ENCODE results near the gene PIGQ. TPM values are rescaled to one million over a fixed set of nuclear protein-coding genes. Genes with fewer than 3 reads are reported as not detected.

PIGQ gene
- total RNA-seq, 4 donors from 2014 or later = 15.9 to 24.0 (median 20.4) TPM

DNA sequence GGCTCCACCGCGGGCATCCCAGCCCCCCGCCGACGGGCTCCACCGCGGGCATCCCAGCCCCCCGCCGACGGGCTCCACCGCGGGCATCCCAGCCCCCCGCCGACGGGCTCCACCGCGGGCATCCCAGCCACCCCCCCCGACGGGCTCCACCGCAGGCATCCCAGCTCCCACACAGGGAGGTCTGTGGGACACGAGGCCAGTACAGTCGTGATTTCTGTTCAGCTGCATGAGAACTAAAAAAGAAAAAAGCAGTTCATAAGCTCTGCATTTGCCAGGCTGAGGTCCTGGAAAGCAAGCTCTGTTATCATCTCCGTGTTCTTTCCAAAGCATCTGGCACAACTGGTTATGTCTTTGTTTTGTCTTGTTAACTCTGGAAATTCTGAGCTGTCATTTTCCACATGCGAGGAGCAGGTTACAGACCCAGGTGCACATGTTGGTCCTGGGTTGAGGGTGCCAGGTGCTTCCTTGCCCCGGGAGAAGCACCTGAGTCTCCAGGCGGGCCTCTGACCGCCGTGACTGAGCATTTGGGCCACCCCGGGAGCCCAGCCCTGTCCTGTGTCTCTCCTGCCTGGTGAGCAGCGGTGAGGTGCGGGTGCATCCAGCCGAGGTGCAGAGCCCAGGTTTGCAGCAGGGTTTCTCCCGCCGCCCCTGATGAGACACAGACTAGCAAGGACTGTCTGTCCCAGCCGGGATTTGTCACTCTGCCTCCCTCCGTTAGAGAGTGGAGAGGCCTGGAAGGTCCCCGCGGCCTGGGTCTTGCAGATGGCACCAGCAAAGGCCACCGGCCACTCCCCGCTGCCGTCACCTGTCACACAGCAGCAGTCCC, 51.1 kb downstream of the PIGQ start:
- no peak for DNase-seq
- 26 to 35% methylated on average over 2 to 7 of the region's 41 CpGs for WGBS, 2 donors
- Histone ChIP-seq H3K4me1 (peaks cover 7 to 41% (median 9%) of the 10 kb centered on the region in 3 donors), H3K27me3 (no peaks in the 10 kb centered on the region), H3K36me3 (peaks cover 0 to 33% (median 0%) of the 10 kb centered on the region in 3 donors), H3K9me3 (no peaks in the 10 kb centered on the region), H3K4me3 (no peak overlapping the region), H3K27ac (no peak overlapping the region)
- intact Hi-C loops (cut with DNase I) = no loop called here
- TF ChIP-seq POLR2A (IDR thresholded peaks at IDR 0.05) = no peak

DNA sequence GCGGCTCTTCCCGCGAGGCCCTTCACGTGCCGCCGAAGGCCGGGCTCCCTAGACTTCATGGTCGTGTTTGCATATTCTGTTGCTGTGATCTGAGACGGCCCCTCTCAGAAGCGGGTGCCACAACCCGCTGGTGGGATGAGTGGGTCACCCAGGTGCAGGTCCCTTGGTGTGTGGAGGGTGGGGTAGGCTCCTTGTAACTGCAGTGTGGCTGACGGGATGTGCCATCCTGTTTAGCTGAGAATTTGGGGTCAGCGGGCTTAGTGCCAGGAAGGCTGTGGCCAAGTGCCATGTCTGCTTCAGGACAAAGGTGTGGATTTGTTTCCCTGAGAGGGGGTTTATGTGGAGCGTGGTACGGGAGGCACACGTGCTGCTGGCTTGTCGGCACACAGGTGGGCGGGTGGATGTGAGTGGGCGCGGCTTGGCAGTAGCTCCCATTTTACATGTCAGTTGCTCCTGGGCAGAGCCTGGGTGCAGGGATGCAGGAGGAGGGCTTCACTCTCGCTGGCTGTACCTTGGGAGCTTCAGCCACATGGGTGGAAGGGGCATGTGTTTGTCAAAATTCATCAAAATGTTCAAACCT, 51.8 kb downstream of the PIGQ start:
- DNase-seq = no peak
- no peak for TF ChIP-seq POLR2A (IDR thresholded peaks at IDR 0.05)
- TF ChIP-seq, protein P1, sequence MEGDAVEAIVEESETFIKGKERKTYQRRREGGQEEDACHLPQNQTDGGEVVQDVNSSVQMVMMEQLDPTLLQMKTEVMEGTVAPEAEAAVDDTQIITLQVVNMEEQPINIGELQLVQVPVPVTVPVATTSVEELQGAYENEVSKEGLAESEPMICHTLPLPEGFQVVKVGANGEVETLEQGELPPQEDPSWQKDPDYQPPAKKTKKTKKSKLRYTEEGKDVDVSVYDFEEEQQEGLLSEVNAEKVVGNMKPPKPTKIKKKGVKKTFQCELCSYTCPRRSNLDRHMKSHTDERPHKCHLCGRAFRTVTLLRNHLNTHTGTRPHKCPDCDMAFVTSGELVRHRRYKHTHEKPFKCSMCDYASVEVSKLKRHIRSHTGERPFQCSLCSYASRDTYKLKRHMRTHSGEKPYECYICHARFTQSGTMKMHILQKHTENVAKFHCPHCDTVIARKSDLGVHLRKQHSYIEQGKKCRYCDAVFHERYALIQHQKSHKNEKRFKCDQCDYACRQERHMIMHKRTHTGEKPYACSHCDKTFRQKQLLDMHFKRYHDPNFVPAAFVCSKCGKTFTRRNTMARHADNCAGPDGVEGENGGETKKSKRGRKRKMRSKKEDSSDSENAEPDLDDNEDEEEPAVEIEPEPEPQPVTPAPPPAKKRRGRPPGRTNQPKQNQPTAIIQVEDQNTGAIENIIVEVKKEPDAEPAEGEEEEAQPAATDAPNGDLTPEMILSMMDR (IDR thresholded peaks at IDR 0.05) = no peak

DNA sequence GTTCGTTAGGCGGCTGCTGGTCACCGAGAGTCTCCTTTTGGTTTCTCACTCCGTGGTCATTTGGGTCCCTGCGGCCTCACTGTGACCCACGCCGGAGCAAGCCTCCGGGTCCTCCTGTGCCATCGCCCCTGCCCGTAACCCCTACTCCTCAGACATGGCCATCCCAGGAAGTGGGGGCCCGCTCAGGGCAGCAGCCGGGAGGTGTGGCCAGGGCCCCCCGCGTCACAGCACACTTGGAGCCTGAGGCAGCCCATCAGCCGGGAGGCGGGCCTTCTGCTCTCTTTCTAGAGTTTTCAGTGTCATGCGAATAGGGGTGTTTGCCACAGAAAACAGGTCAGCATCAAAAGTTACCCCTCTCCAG, 53.1 kb downstream of the PIGQ start:
- TF ChIP-seq POLR2A (IDR thresholded peaks at IDR 0.05) = no peak
- TF ChIP-seq, protein P1 (IDR thresholded peaks at IDR 0.05) = no peak
- peaks cover under 1 to 41% (median 6%) of the 10 kb centered on the region in 3 donors for H3K36me3 ChIP-seq
- intact Hi-C loops (cut with DNase I) = no loop called here
- peak overlapping the region in 2 of 4 donors; percentile 45 to 73 for H3K27ac ChIP-seq
- H3K4me1 ChIP-seq = peaks cover 15 to 58% (median 18%) of the 10 kb centered on the region in 3 donors
- H3K4me3 ChIP-seq = no peak overlapping the region
- WGBS, 2 donors = 75 to 90% methylated on average over 8 to 10 of the region's 17 CpGs
- no peaks in the 10 kb centered on the region for H3K9me3 ChIP-seq
- DNase-seq = no peak
- H3K27me3 ChIP-seq = no peaks in the 10 kb centered on the region

More for the DNA sequence above, 51.8 kb downstream of the PIGQ start:
- intact Hi-C loops (cut with DNase I) = no loop called here
- H3K27me3 ChIP-seq = no peaks in the 10 kb centered on the region
- no peaks in the 10 kb centered on the region for H3K9me3 ChIP-seq
- peak overlapping the region in 1 of 4 donors; percentile 18 for H3K4me3 ChIP-seq
- H3K36me3 ChIP-seq = peaks cover 0 to 37% (median 0%) of the 10 kb centered on the region in 3 donors
- peak overlapping the region in 2 of 4 donors; percentile 34 to 73 for H3K27ac ChIP-seq
- WGBS, 2 donors = 45 to 55% methylated on average over 2 to 4 of the region's 21 CpGs
- peaks cover 9 to 47% (median 9%) of the 10 kb centered on the region in 3 donors for H3K4me1 ChIP-seq

DNA sequence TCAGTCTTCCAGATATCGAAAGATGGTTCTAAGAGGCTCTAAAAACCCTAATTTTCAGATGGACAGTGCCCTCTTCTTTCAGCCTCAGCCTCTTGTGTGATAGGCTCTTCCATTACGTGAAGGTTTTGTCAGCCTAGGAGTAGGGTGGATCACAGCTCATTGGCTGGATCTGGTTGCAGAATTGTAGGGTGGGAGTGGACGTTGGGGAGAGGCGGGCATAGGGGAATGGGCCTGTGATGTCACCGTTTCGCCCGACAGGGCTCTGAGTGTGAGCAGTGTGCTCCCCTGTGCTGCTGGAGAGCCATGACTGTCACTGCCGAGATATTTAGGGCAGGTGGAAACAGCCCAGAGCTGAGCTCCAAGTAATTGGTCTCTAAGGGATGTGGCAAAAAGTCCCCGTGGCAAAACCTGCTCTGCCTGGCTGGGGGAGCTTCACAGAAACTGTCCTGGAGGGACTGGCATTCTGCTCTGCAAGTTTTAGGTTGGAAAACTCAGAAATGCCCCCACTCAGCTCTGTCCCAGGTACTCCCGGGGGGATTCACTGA, 54.8 kb downstream of the PIGQ start:
- DNase-seq = no peak
- Histone ChIP-seq H3K27me3 (no peaks in the 10 kb centered on the region), H3K4me1 (peaks cover 15 to 58% (median 21%) of the 10 kb centered on the region in 3 donors), H3K27ac (no peak overlapping the region), H3K36me3 (peaks cover 6 to 50% (median 9%) of the 10 kb centered on the region in 3 donors), H3K4me3 (no peak overlapping the region), H3K9me3 (no peaks in the 10 kb centered on the region)
- TF ChIP-seq, protein P1 (IDR thresholded peaks at IDR 0.05) = no peak
- no peak for TF ChIP-seq POLR2A (IDR thresholded peaks at IDR 0.05)
- 79 to 85% methylated on average over 6 to 7 of the region's 10 CpGs for WGBS, 2 donors
- intact Hi-C loops (cut with DNase I) = no loop called here

DNA sequence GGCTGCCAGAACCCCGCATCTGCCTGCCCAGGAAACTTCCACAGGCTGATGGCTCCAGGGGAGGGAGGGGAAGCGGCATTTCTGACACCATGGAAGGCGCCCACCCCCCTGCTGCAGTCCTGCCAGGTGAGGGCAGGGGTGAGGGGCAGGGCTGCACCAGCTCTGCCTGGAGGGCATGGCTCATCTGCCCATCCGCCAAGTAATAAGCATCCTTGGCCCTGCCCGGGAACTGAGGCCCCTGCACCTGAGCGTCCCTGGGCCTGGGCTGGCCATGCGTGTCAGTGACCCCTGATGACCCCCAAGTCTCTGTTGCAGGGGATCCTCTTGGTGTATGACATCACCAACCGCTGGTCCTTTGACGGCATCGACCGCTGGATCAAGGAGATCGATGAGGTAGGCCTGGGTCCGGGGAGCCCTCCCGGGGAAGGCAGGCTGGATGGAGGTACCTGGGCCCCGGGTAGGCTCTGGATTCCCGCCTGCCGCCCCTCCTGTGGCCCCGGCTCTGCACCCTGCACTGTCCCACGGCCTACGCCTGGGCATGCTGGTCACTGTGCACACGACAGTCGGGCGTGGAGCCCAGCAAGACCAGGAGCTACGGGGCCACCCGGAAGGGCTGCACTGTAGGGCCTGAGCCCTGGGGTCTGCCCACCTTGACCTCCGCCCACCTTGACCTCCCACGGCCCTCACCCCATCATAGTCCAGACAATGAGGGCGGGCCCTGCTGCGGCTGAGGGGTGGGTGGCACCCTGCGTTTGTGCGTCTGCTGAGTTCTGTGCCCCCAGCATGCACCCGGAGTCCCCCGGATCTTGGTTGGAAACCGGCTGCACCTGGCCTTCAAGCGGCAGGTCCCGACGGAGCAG, 55.6 kb downstream of the PIGQ start:
- Histone ChIP-seq H3K27me3 (no peaks in the 10 kb centered on the region), H3K4me3 (no peak overlapping the region), H3K4me1 (peaks cover 19 to 58% (median 26%) of the 10 kb centered on the region in 3 donors), H3K9me3 (no peaks in the 10 kb centered on the region), H3K36me3 (peaks cover 6 to 50% (median 9%) of the 10 kb centered on the region in 3 donors), H3K27ac (no peak overlapping the region)
- WGBS, 2 donors = 96% methylated on average over 5 of the region's 37 CpGs; no CpG with 5 or more reads in 1 of the 2 donors
- no peak for DNase-seq
- no peak for TF ChIP-seq POLR2A (IDR thresholded peaks at IDR 0.05)
- TF ChIP-seq, protein P1 (IDR thresholded peaks at IDR 0.05) = no peak
- intact Hi-C loops (cut with DNase I) = no loop called here
